Fibroblast of skin of left quadriceps (primary cell): Measurements from ENCODE around the gene CNDP2.

Experiments
- DNase-seq, 2 experiments: peaks; one replicate each; pipeline ENCODE4 v3.0.0-alpha.2; 2013; ENCODE audit warnings: low read depth in 2 of 2

Gene CNDP2

DNA sequence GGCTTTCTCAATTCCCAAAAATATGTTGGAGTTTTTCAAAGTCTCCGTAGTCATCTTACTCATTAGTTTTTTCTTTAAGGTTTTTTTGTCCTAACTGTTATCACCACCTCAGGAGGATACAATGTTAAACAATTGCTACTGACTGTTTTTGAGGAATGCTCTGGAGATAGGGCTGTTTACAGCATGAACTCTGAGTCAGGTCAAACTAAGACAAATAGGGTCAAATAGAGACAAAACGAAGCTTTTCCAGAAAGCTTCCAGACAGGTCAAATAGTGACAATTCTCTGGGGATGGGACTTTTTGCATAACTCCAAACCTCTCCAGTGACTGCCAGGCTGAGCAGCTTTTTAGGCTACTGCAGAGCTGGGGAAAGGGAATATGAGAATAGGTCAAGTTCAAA lies 23.9 kb upstream of the CNDP2 start:
- DNase-seq = no peak

DNA sequence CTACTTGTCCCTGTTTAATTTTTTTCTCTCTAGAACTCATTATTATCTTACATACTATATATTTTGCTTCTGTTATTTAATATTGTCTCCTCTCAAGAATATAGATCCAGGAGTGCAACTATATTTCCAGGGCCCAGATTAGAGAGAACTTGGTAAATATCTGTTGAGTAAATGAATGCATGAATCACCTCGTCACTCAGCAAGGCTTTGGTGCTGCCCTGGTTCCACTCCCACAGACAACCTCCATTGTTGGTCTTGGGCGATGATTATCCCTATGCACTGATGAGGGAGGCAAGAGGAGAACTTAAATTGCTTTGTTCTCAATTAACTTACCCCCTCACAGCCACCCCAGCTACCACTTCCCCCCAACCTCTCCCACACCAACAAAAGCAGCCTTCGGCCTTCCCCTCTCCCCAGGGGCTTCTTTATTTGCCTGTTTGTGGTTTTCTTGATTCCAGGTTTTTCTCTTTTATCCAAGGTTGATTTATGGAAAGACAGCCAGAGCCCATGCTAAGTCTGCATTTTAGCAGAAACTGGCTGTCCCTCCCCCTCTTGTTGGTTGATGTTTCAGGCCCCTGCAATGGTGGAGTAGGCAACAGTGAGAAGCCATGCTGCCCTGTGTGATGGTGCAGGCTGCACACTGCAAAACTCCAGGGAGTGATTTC lies 22.1 kb upstream of the CNDP2 start:
- no peak for DNase-seq

GRCh38 chr18:74476140-74476539 lies 20.0 kb upstream of the CNDP2 start:
- DNase-seq = no peak

GRCh38 chr18:74477771-74478170 lies 18.4 kb upstream of the CNDP2 start:
- DNase-seq = no peak

DNA sequence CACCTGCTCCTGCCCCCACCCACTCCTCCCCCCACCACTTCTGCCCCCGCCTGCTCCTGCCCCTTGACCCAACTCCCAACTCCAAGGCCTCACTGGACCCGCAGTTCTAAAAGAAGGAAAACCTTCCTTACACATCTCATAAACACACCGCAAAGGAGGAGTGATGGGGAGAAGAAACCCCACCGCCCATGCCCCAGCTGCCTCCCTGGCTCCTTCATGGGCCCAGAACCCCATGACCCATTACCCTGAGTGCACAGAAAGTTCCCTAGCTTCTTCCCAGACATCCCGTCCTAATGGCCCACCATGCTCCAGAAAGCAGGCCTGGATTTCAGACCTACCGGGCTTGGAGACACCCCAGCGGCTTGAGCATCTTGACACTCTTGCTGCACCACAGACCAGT lies 17.8 kb upstream of the CNDP2 start:
- DNase-seq = no peak

DNA sequence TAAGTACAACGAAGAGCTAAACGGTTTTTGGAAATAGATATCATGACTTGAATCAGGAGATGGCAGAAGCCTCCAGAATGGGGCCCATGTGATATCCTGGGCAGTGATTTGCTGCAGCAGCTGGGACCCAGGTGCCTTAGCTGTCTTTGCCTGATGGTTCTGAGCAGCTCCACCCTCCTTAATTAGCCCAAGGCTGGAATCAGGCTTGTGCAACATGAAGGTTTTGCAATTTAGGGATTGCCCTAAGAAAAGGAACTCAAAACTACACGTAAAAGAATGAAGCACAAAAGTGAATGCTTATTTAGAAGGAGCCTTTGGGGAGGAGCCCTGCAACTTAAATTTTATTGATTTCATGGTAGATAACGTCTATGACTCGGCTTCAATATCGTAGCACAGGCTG lies 17.3 kb upstream of the CNDP2 start:
- no peak for DNase-seq

DNA sequence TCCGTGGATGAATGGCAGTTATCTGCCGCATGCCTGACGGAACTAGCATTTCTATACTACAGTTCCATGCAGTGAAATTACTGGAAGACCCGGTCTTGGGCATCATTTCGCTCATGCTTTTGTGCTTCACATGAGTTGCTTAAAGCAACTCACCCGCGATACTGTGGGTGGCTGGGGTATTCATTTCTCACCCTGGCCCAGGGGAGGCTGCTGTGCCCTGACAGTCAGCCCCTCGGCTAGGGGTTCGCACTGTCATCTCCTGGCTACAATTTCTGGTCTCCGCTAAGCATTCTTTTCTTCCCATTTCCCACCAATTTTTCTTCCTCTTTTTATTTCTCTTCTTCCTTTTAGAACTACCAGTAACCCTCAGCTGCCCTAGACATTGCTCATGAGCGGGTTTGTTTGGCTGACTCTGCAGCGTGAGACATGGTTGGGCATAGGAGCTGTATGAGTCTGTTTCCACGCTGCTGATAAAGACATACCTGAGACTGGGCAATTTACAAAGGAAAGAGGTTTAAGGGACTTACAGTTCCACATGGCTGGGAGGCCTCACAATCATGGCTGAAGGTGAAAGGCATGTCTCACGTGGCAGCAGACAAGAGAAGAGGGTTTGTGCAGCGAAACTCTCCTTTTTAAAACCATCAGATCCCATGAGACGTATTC lies 16.5 kb upstream of the CNDP2 start:
- no peak for DNase-seq

DNA sequence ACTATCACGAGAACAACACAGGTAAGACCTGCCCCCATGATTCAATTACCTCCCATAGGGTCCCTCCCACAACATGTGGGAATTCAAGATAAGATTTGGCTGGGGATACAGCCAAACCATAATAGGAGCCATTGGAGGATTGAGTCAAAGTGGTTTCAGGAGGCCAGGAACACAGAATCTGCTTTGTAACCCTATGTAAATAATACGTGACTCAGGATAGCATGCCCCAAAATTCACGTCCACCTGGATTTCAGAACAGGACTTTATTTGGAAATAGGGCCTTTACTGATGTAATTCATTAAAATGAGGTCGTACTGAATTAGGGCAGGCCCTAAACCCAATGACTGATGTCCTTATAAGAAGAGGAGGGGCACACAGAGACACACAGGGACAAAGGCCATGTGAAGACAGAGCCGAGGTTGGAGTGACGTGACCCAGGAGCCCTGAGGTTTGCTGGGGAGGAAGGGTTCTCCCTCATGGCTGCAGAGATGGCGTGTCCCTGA lies 16.0 kb upstream of the CNDP2 start:
- DNase-seq = no peak

DNA sequence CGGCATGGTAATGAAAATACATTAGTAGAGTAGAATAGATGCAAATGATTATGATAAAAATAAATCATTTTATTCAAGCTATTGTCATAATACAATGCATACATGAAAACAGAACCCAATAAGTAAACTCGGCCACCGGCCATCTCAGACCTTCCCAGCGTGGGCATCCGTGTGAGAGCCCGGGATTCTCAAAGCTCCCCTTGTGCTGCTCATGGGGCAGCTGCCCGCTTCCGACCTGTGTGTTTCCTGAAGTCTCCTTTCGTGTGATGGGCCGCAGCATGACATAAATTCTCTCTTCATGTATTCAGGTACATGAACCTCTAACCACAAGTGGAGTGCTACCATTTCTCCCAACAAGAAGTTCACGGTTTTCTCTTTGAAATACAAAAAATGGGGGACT lies 13.5 kb upstream of the CNDP2 start:
- DNase-seq = no peak

DNA sequence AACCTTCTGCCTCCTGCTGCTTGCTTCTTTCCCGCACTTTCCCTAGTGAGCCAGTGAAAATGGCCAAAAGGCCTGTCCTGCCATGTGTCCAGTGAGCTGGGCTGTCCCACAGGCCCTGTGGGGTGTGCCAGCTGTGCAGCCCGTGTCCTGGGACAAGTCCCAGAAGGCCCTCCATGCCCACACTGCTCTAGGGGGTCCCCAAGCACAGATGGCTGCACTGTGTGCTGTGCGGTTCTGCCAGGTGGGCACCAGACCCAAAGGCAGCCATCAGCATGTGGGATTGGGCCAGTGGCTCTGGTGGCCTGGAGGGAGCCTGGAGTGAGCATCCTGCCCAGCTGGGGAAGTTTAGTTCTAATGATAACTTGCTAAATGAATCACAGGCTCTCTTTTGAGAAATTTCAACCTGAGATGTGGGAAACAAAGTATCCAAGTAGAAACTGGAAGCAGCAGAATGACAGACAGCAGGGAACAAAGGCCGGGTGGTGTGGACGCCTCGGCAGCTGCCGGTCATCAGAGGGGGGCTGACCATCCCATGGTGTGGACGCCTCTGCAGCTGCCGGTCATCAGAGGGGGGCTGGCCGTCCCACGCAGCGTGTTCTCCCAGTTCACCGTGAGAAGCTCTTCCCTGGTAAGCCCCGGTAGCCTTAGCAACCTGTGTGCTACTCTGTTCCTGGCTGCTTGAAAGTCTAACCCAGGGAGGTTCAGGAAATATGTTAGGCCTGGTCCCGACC lies 9.9 kb upstream of the CNDP2 start:
- no peak for DNase-seq

DNA sequence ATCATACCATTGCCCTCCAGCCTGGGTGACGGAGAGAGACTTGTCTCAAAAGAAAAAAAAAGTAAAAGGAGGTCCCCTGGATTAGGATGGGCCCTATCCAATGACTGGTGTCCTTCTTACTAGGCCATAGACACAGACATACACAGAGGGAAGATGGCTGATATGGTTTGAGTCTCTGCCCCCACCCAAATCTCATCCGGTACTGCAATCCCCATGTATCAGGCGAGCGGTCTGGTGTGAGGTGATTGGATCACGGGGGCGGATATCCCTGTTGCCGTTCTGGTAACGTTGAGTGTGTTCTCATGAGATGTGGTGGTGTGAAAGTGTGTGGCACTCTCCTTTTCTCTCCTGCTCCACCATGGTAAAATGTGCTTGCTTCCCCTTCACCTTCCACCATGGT lies 7.8 kb upstream of the CNDP2 start:
- no peak for DNase-seq

GRCh38 chr18:74488864-74489263 lies 7.3 kb upstream of the CNDP2 start:
- DNase-seq = no peak

DNA sequence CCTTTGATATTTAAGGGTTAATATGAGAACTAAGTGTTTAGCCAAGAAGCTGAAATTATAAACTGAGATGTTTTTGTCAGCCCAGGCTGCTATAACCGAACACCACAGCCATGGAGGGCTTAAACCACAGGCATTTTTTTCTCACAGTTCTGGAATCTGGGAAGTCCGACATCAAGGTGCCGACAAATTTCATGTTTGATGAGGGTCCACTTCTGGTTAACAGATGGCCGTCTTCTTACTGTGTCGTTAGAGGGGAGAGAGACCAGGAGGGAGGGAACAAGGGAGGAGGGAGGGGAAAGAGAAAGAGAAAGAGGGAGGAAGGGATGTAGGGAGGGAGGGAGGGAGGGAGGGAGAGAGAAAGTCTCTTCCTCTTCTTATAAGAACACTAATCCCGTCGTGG lies 6.5 kb upstream of the CNDP2 start:
- peak; percentile 91 to 93 for DNase-seq

DNA sequence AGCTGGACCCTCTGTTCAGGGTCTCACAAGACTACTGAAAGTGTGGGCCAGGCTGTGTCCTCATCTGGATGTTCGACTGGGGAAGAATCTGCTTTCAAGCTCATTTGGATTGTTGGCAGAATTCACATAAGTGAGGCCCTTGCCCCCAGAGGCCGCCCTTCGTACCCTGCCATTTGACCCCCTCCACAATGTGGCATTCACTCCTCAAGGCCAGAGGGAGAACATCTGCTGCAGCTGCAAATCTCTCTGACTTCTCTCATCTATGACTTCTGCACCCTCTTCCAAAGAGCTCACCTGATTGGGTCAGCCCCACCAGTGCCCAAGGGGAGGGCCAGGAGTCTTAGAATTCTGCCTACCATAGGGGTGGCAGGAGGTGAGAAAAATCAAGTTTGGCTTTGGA lies 3.9 kb upstream of the CNDP2 start:
- DNase-seq = no peak

DNA sequence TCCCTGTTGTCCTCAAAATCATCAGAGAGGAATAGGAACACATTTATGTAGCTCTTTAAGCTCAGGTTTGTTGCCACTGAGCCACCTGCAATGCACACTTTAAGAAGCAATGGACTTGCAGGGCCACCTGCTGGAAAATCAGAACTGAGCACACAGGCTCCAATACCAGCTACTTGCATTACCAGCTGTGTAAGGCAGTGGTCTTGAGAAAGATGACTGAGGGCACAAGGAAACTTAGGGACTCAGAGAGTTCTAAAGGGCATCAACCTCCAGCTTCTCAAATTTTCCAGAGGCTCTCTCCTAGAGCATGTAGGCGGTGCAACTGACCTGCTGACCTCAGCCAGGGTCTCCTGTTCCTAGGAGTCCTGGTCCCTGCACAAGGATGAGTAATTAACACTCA lies 2.5 kb upstream of the CNDP2 start:
- DNase-seq = peak; percentile 20 to 29

DNA sequence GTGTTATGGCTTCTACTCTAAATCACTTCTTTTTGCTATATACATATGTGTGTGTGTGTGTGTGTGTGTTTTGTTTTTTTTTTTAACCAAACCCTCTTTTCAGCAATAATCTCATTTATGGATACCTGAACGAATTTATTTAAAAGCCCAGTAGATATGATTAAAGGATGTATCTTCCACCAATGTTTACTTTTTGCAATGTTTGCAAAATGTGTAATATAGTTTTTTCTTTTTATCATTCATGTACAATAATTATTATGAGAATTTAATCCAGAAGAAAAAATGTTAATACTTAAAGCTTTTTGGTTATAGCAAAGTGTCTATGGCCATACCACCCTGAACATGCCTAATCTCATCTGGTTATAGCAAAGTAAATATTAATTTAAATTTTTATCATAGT lies 1.6 kb upstream of the CNDP2 start:
- no peak for DNase-seq

GRCh38 chr18:74496508-74497323 lies 553 bp downstream of the CNDP2 start:
- DNase-seq = no peak

- DNase-seq = no peak
Observed at GRCh38 chr18:74497324-74497676, 1.1 kb downstream of the CNDP2 start.

- DNase-seq = peak; percentile 31 to 33
Observed at GRCh38 chr18:74497778-74498177, 1.6 kb downstream of the CNDP2 start.

DNA sequence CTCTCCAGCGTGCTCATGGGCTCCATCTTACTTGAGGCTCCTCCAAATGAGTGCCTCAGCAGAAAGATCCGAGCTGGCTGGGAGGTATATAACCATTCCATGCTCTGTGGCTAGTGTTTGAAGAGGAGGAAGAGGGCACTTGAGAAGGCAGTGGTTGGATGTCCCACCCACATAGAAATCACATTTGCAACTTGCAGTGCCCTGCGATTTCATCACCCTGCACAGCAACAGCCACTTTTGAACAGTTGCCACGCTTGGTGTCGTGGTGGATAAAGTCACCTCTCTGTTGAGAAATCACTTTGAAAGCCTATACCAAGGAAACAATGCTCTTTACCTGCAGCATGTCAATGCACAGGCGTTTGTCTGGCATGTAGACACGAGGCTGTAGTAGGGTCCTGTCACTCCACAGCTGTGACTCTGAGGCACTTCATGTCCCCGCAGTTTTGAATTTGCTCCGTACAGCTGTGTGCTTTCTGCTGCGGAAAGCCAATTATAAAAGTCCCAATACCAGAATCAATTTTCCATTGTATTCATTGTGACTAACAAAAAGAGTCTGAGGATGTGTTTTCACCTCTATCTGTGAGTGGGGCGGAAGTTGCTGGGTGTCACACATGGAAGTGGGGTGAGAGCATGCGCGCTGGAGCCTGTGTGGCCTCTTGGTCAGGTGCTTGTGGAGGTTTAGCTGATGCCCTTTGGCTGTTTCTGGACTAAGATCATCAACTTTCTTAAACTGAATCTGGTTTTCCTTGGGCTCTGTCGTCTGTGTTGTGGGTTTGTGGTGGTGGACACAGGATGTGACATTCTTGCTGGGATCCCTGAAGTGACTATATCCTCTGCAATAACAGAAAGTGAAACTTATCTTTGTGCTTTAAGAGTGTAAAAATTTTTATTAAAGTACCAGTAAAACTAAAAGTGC lies 2.8 kb downstream of the CNDP2 start:
- no peak for DNase-seq

- DNase-seq = no peak
Observed at GRCh38 chr18:74499633-74500032, 3.5 kb downstream of the CNDP2 start.
